ENCODE data around the gene STXBP2.

DNA sequence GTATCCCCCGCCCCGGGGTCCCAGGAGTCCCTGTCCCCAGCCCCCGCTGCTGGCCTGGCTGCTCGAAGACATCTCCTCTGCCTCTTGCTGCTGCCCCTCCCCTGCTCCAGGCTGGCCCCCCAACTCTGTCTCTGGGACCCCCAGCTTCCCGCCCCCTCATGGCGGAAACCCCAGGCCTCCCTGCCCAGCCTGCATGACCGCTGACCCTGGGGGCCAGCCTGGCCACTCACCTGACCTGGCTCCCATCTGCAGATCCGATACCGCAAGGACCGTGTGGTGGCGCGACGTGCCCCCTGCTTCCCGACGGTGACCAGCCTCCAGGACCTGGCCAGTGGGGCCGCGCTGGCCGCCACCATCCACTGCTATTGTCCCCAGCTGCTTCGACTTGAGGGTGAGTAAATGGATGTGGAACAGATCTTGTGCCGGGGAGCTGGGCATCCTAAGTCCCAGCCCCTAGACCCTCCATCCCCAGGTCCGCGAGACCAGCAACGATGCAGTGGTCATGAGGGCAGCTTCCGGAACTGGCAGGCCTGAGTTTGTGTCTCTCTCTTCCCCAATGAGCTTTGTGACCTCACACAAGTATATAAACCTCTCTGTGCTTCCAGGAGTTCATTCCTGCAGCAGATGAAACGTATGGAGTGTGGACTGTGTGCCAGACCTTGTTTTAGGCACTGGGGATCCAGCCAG lies 28.9 kb upstream of the STXBP2 start:
- TF ChIP-seq, protein P1, sequence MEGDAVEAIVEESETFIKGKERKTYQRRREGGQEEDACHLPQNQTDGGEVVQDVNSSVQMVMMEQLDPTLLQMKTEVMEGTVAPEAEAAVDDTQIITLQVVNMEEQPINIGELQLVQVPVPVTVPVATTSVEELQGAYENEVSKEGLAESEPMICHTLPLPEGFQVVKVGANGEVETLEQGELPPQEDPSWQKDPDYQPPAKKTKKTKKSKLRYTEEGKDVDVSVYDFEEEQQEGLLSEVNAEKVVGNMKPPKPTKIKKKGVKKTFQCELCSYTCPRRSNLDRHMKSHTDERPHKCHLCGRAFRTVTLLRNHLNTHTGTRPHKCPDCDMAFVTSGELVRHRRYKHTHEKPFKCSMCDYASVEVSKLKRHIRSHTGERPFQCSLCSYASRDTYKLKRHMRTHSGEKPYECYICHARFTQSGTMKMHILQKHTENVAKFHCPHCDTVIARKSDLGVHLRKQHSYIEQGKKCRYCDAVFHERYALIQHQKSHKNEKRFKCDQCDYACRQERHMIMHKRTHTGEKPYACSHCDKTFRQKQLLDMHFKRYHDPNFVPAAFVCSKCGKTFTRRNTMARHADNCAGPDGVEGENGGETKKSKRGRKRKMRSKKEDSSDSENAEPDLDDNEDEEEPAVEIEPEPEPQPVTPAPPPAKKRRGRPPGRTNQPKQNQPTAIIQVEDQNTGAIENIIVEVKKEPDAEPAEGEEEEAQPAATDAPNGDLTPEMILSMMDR (IDR thresholded peaks at IDR 0.05) = no peak
- no peak for TF ChIP-seq POLR2A (IDR thresholded peaks at IDR 0.05)

Data from uterus (tissue), 2 donors.